Neural crest cell (in vitro differentiated cells): ENCODE measurements around the gene AP2M1. TPM values are rescaled to one million over a fixed set of nuclear protein-coding genes. Genes with fewer than 3 reads are reported as not detected.

Experiments used
- DNase-seq: peaks from one replicate; pipeline ENCODE4 v3.0.0; 2021; ENCODE audit warnings: low read depth, mixed read lengths, low spot score
- H3K27ac Mint-ChIP-seq: one replicate; pipeline ENCODE4 v1.8.0; 2021; ENCODE audit warnings: mild to moderate bottlenecking, mixed read lengths; ENCODE audit not compliant: unreplicated experiment
- H3K27me3 Mint-ChIP-seq: 2 replicates; pipeline ENCODE4 v1.8.0; 2021; ENCODE audit warnings: low read depth, mild to moderate bottlenecking, mixed read lengths
- H3K36me3 Mint-ChIP-seq: 2 replicates; pipeline ENCODE4 v1.8.0; 2021; ENCODE audit warnings: low read depth, mild to moderate bottlenecking, mixed read lengths
- H3K4me1 Mint-ChIP-seq: 2 replicates; pipeline ENCODE4 v1.8.0; 2021; ENCODE audit warnings: mixed read lengths
- H3K4me3 Mint-ChIP-seq: one replicate; pipeline ENCODE4 v1.8.0; 2021; ENCODE audit warnings: mild to moderate bottlenecking, mixed read lengths
- H3K9me3 Mint-ChIP-seq: 2 replicates; pipeline ENCODE4 v1.8.0; 2021; ENCODE audit warnings: mixed read lengths
- CTCF ChIP-seq: fragments of 200-600 bp; sonication (generic); conservative IDR thresholded peaks from 2 replicates; pipeline ENCODE4 v1.5.0; 2021; ENCODE audit warnings: antibody characterized with exemption, mild to moderate bottlenecking
- total RNA-seq: library from RNA; stranded (reverse); gene quantifications from 2 replicates; pipeline ENCODE4 v1.2.1, GENCODE V29; 2021

Gene AP2M1
- total RNA-seq, 1 donor from 2014 or later: 289 TPM

GRCh38 chr3:184200825-184201224, 26.2 kb downstream of the AP2M1 start:
- Mint-ChIP-seq H3K36me3 (no peaks in the 10 kb centered on the region), H3K9me3 (no peaks in the 10 kb centered on the region), H3K27me3 (peaks cover 4% of the 10 kb centered on the region), H3K4me1 (no peaks in the 10 kb centered on the region), H3K4me3 (no peak overlapping the region), H3K27ac (no peak overlapping the region)
- TF ChIP-seq CTCF: no peak
- no peak for DNase-seq

GRCh38 chr3:184203526-184203925, 28.9 kb downstream of the AP2M1 start:
- H3K4me1 Mint-ChIP-seq: no peaks in the 10 kb centered on the region
- no peaks in the 10 kb centered on the region for H3K9me3 Mint-ChIP-seq
- H3K4me3 Mint-ChIP-seq: no peak overlapping the region
- no peak for DNase-seq
- no peak for TF ChIP-seq CTCF
- H3K27ac Mint-ChIP-seq: no peak overlapping the region
- no peaks in the 10 kb centered on the region for H3K36me3 Mint-ChIP-seq
- H3K27me3 Mint-ChIP-seq: peaks cover 21% of the 10 kb centered on the region

DNA sequence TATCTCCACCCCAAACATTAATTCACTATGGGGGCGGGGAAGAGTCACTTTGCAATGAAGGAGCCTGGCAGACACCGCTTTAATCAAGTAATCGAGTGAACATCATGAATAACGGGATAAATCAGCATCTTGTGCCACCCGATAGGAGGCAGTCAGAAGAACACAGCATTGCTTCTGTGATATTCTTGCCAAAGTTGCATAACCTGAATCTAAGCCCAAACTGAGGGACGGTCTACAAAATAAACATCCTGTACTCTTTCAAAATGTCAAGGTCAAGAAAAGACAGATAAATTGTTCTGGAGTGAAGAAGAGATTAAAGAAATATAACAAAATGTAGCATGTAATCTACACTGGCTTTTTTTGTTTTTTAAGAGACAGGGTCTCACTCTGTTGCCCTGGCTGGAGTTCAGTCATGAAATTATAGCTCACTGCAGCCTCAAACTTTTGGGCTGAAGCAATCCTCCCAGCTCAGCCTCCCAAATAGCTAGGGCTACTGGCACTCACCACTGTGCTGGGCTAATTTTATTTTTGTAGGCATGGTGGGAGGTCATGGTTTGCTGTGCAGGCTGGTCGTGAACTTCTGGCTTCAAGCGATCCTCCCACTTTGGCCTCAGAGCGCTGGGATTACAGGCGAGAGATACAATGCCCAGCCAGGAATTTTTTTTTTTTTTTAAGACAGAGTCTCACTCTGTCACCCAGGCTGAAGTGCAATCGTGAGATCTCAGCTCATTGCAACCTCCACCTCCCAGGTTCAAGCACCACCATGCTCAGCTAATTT, 34.7 kb downstream of the AP2M1 start:
- Mint-ChIP-seq H3K27me3 (peaks cover 47% of the 10 kb centered on the region), H3K36me3 (no peaks in the 10 kb centered on the region), H3K4me3 (no peak overlapping the region), H3K27ac (no peak overlapping the region), H3K4me1 (no peaks in the 10 kb centered on the region), H3K9me3 (no peaks in the 10 kb centered on the region)
- no peak for DNase-seq
- TF ChIP-seq CTCF: no peak

- Mint-ChIP-seq H3K36me3 (no peaks in the 10 kb centered on the region), H3K27me3 (peaks cover 46% of the 10 kb centered on the region), H3K27ac (no peak overlapping the region), H3K9me3 (no peaks in the 10 kb centered on the region), H3K4me1 (no peaks in the 10 kb centered on the region), H3K4me3 (no peak overlapping the region)
- no peak for DNase-seq
- TF ChIP-seq CTCF: no peak
These were observed 36.6 kb downstream of the AP2M1 start for GRCh38 chr3:184211297-184211696.

- no peaks in the 10 kb centered on the region for H3K9me3 Mint-ChIP-seq
- H3K27ac Mint-ChIP-seq: no peak overlapping the region
- no peaks in the 10 kb centered on the region for H3K4me1 Mint-ChIP-seq
- H3K4me3 Mint-ChIP-seq: no peak overlapping the region
- no peak for TF ChIP-seq CTCF
- peaks cover 42% of the 10 kb centered on the region for H3K27me3 Mint-ChIP-seq
- no peak for DNase-seq
- no peaks in the 10 kb centered on the region for H3K36me3 Mint-ChIP-seq
These were observed 37.1 kb downstream of the AP2M1 start for GRCh38 chr3:184211718-184212117.
